ENCODE data around the gene GRID1.

GRCh38 chr10:86253091-86254072 is 113.2 kb downstream of the GRID1 start:
- TF ChIP-seq CTCF (IDR thresholded peaks at IDR 0.05) (no peak), POLR2A (IDR thresholded peaks at IDR 0.05) (no peak)

Data from lower leg skin (tissue), 3 donors.